HepG2 (cell line): ENCODE data around the gene KDM2B. TPM values are rescaled to one million over a fixed set of nuclear protein-coding genes. Genes with fewer than 3 reads are reported as not detected.

Experiments
- BATF2 ChIP-seq: sonication (generic); formaldehyde crosslinking; IDR thresholded peaks from 2 replicates; pipeline ENCODE4 v1.8.0; 2022; ENCODE audit warnings: mild to moderate bottlenecking, missing genetic modification reagents, moderate library complexity
- FOSL2 ChIP-seq: sonication (generic); formaldehyde crosslinking; IDR thresholded peaks from 2 replicates; pipeline ENCODE4 v1.4.0; 2020; ENCODE audit warnings: missing genetic modification reagents
- NCOA5 ChIP-seq: sonication (generic); formaldehyde crosslinking; IDR thresholded peaks from 2 replicates; pipeline ENCODE4 v1.4.0; 2020; ENCODE audit warnings: missing genetic modification reagents
- NFKB2 ChIP-seq: sonication (generic); formaldehyde crosslinking; IDR thresholded peaks from 2 replicates; pipeline ENCODE4 v1.4.0; 2020; ENCODE audit warnings: missing genetic modification reagents, borderline replicate concordance
- PAWR ChIP-seq: sonication (generic); formaldehyde crosslinking; IDR thresholded peaks from 2 replicates; pipeline ENCODE4 v1.4.0; 2020; ENCODE audit warnings: missing genetic modification reagents, mild to moderate bottlenecking, borderline replicate concordance
- SMAD9 ChIP-seq: sonication (generic); formaldehyde crosslinking; IDR thresholded peaks from 2 replicates; pipeline ENCODE4 v1.5.1; 2020; ENCODE audit warnings: mild to moderate bottlenecking, missing genetic modification reagents
- SMARCE1 ChIP-seq: fragments of 450-650 bp; IDR thresholded peaks from 2 replicates; pipeline ENCODE4 v1.6.1; 2017; ENCODE audit warnings: borderline replicate concordance
- ZBTB7B ChIP-seq: sonication (generic); formaldehyde crosslinking; IDR thresholded peaks from 2 replicates; pipeline ENCODE4 v1.4.0; 2020; ENCODE audit warnings: missing genetic modification reagents
- ZNF33B ChIP-seq: sonication (generic); formaldehyde crosslinking; IDR thresholded peaks from 2 replicates; pipeline ENCODE4 v1.5.1; 2020; ENCODE audit warnings: mild to moderate bottlenecking, missing genetic modification reagents
- ZNF362 ChIP-seq: sonication (generic); formaldehyde crosslinking; IDR thresholded peaks from 2 replicates; pipeline ENCODE4 v1.4.0; 2020; ENCODE audit warnings: missing genetic modification reagents, mild to moderate bottlenecking, borderline replicate concordance
- ZNF615 ChIP-seq: sonication (generic); formaldehyde crosslinking; IDR thresholded peaks from 2 replicates; pipeline ENCODE4 v1.5.0; 2020; ENCODE audit warnings: mild to moderate bottlenecking, missing genetic modification reagents, borderline replicate concordance
- ZNF777 ChIP-seq: sonication (generic); formaldehyde crosslinking; IDR thresholded peaks from 2 replicates; pipeline ENCODE4 v1.4.0; 2020; ENCODE audit warnings: missing genetic modification reagents
- ZXDC ChIP-seq: sonication (generic); formaldehyde crosslinking; IDR thresholded peaks from 2 replicates; pipeline ENCODE4 v1.5.0; 2020; ENCODE audit warnings: mild to moderate bottlenecking, missing genetic modification reagents
- polyA plus RNA-seq, 8 experiments: library from polyadenylated mRNA; depleted of rRNA in 3 of 8; stranded (reverse) in 7 of 8; unstranded in 1 of 8; fragments of >200 nt; fragmentation: Illumina TruSeq in 4 of 8; extraction: Trizol in 4 of 8; gene quantifications; 2 replicates each; pipeline versions ENCODE4 v1.2.1 to v1.2.3, GENCODE V29; 2011 to 2016; ENCODE audit warnings: low read depth in 4 of 8, missing spikeins in 1 of 8, mixed read lengths in 1 of 8; ENCODE audit not compliant: insufficient read depth in 1 of 8
- total RNA-seq, 5 experiments: library from RNA; depleted of rRNA; stranded (reverse); fragments of >200 nt; fragmentation: Illumina TruSeq; extraction: Trizol; gene quantifications; 2 replicates each; pipeline ENCODE4 v1.2.3, GENCODE V29; 2016; ENCODE audit warnings: low read depth in 1 of 5
- TF ChIP-seq, protein P1 (sequence below): sonication (generic); formaldehyde crosslinking; IDR thresholded peaks from 2 replicates; pipeline ENCODE4 v1.8.0; 2022; ENCODE audit warnings: mild to moderate bottlenecking, missing genetic modification reagents
- TF ChIP-seq, protein P2 (sequence below): sonication (generic); formaldehyde crosslinking; IDR thresholded peaks from 2 replicates; pipeline ENCODE4 v1.5.1; 2020; ENCODE audit warnings: missing genetic modification reagents, mild to moderate bottlenecking, borderline replicate concordance
- TF ChIP-seq, protein P3 (sequence below): sonication (generic); formaldehyde crosslinking; IDR thresholded peaks from 2 replicates; pipeline ENCODE4 v1.5.1; 2020; ENCODE audit warnings: mild to moderate bottlenecking, missing genetic modification reagents, moderate library complexity

The KDM2B gene
- total and polyA plus RNA-seq, 2 of the 13 experiments (the other 11 are each of a cell fraction or from before 2014, with no cell fraction given) = 17.5 to 26.1 TPM

GRCh38 chr12:121516437-121517011 is 64.3 kb downstream of the KDM2B start (continued):
- no peak for TF ChIP-seq PAWR (CRISPR knock-in tag)
- TF ChIP-seq NFKB2 (CRISPR knock-in tag) = peak; percentile 67
- TF ChIP-seq, protein P1, sequence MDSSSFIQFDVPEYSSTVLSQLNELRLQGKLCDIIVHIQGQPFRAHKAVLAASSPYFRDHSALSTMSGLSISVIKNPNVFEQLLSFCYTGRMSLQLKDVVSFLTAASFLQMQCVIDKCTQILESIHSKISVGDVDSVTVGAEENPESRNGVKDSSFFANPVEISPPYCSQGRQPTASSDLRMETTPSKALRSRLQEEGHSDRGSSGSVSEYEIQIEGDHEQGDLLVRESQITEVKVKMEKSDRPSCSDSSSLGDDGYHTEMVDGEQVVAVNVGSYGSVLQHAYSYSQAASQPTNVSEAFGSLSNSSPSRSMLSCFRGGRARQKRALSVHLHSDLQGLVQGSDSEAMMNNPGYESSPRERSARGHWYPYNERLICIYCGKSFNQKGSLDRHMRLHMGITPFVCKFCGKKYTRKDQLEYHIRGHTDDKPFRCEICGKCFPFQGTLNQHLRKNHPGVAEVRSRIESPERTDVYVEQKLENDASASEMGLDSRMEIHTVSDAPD (CRISPR knock-in tag) = peak; percentile 74; the same call in 1 of the 2 replicates
- TF ChIP-seq SMAD9 (CRISPR knock-in tag) = peak; percentile 58; the same call in 1 of the 2 replicates
- peak; percentile 48; the same call in 1 of the 2 replicates for TF ChIP-seq ZNF777 (CRISPR knock-in tag)
- no peak for TF ChIP-seq SMARCE1
- no peak; the same call in 1 of the 2 replicates for TF ChIP-seq BATF2 (CRISPR knock-in tag)
- TF ChIP-seq, protein P2, sequence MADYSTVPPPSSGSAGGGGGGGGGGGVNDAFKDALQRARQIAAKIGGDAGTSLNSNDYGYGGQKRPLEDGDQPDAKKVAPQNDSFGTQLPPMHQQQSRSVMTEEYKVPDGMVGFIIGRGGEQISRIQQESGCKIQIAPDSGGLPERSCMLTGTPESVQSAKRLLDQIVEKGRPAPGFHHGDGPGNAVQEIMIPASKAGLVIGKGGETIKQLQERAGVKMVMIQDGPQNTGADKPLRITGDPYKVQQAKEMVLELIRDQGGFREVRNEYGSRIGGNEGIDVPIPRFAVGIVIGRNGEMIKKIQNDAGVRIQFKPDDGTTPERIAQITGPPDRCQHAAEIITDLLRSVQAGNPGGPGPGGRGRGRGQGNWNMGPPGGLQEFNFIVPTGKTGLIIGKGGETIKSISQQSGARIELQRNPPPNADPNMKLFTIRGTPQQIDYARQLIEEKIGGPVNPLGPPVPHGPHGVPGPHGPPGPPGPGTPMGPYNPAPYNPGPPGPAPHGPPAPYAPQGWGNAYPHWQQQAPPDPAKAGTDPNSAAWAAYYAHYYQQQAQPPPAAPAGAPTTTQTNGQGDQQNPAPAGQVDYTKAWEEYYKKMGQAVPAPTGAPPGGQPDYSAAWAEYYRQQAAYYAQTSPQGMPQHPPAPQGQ (CRISPR knock-in tag) = no peak
- TF ChIP-seq FOSL2 (CRISPR knock-in tag) = peak; percentile 66
- no peak for TF ChIP-seq ZXDC
- TF ChIP-seq, protein P3, sequence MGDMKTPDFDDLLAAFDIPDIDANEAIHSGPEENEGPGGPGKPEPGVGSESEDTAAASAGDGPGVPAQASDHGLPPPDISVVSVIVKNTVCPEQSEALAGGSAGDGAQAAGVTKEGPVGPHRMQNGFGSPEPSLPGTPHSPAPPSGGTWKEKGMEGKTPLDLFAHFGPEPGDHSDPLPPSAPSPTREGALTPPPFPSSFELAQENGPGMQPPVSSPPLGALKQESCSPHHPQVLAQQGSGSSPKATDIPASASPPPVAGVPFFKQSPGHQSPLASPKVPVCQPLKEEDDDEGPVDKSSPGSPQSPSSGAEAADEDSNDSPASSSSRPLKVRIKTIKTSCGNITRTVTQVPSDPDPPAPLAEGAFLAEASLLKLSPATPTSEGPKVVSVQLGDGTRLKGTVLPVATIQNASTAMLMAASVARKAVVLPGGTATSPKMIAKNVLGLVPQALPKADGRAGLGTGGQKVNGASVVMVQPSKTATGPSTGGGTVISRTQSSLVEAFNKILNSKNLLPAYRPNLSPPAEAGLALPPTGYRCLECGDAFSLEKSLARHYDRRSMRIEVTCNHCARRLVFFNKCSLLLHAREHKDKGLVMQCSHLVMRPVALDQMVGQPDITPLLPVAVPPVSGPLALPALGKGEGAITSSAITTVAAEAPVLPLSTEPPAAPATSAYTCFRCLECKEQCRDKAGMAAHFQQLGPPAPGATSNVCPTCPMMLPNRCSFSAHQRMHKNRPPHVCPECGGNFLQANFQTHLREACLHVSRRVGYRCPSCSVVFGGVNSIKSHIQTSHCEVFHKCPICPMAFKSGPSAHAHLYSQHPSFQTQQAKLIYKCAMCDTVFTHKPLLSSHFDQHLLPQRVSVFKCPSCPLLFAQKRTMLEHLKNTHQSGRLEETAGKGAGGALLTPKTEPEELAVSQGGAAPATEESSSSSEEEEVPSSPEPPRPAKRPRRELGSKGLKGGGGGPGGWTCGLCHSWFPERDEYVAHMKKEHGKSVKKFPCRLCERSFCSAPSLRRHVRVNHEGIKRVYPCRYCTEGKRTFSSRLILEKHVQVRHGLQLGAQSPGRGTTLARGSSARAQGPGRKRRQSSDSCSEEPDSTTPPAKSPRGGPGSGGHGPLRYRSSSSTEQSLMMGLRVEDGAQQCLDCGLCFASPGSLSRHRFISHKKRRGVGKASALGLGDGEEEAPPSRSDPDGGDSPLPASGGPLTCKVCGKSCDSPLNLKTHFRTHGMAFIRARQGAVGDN (CRISPR knock-in tag) = peak; percentile 85
- no peak for TF ChIP-seq ZNF33B (CRISPR knock-in tag)
- TF ChIP-seq ZNF362 (CRISPR knock-in tag) = peak; percentile 82
- TF ChIP-seq ZNF615 (CRISPR knock-in tag) = no peak
- TF ChIP-seq ZBTB7B (CRISPR knock-in tag) = 0 out of 2 replicates have a peak, but pooled peaks have one; percentile 46
- no peak for TF ChIP-seq NCOA5 (CRISPR knock-in tag)
